Activated CD4-positive, alpha-beta T cell treated with anti-CD3 and anti-CD28 coated beads, Interleukin-10, Interleukin-2, amounts not matched to agents 100 ng/mL and 50 ng/mL, durations not matched to agents 16 hours and 8 hours (primary cell): ENCODE data around the gene KIF25.
"Not testable (repeated sequence)": the region's sequence is repeated elsewhere in the genome, so short reads cannot be mapped to it uniquely, and the experiment has no call there.

ENCODE experiments used
- DNase-seq: peaks from one replicate; pipeline ENCODE4 v3.0.0-alpha.2; 2020

Gene KIF25

GRCh38 chr6:167996424-167997199, 859 bp upstream of the KIF25 start:
- no peak for DNase-seq

- no peak for DNase-seq
Observed at GRCh38 chr6:167998215-167998614, 744 bp downstream of the KIF25 start.

GRCh38 chr6:168000198-168001028, 2.9 kb downstream of the KIF25 start:
- DNase-seq: no peak

- no peak for DNase-seq
Observed at GRCh38 chr6:168001029-168001332, 3.5 kb downstream of the KIF25 start.

GRCh38 chr6:168001514-168001913, 4.0 kb downstream of the KIF25 start:
- not testable (repeated sequence) for DNase-seq

GRCh38 chr6:168002804-168003203, 5.3 kb downstream of the KIF25 start:
- DNase-seq: no peak

- DNase-seq: no peak
Observed at GRCh38 chr6:168004023-168004422, 6.6 kb downstream of the KIF25 start.

- no peak for DNase-seq
Observed at GRCh38 chr6:168004945-168005344, 7.5 kb downstream of the KIF25 start.

- no peak for DNase-seq
Observed at GRCh38 chr6:168005796-168006195, 8.3 kb downstream of the KIF25 start.

- no peak for DNase-seq
Observed at GRCh38 chr6:168007592-168008338, 10.3 kb downstream of the KIF25 start.

- DNase-seq: no peak
Observed at GRCh38 chr6:168009331-168009730, 11.9 kb downstream of the KIF25 start.

GRCh38 chr6:168011291-168011690, 13.8 kb downstream of the KIF25 start:
- no peak for DNase-seq

- DNase-seq: no peak
Observed at GRCh38 chr6:168012431-168013249, 15.2 kb downstream of the KIF25 start.

GRCh38 chr6:168013250-168013915, 15.9 kb downstream of the KIF25 start:
- DNase-seq: no peak

- no peak for DNase-seq
Observed at GRCh38 chr6:168014428-168014827, 17.0 kb downstream of the KIF25 start.

- no peak for DNase-seq
Observed at GRCh38 chr6:168015009-168015408, 17.5 kb downstream of the KIF25 start.

- no peak for DNase-seq
Observed at GRCh38 chr6:168015482-168016175, 18.2 kb downstream of the KIF25 start.

- DNase-seq: no peak
Observed at GRCh38 chr6:168016176-168016620, 18.7 kb downstream of the KIF25 start.

- no peak for DNase-seq
Observed at GRCh38 chr6:168016721-168017525, 19.5 kb downstream of the KIF25 start.

GRCh38 chr6:168017629-168018028, 20.2 kb downstream of the KIF25 start:
- no peak for DNase-seq

- no peak for DNase-seq
Observed at GRCh38 chr6:168018664-168019063, 21.2 kb downstream of the KIF25 start.
